ENCODE measurements around the gene DNAJC7. TPM values are rescaled to one million over a fixed set of nuclear protein-coding genes. Genes with fewer than 3 reads are reported as not detected.

Gene DNAJC7
- total RNA-seq, 1 experiment from 2014 or later, result 60.1 TPM

DNA sequence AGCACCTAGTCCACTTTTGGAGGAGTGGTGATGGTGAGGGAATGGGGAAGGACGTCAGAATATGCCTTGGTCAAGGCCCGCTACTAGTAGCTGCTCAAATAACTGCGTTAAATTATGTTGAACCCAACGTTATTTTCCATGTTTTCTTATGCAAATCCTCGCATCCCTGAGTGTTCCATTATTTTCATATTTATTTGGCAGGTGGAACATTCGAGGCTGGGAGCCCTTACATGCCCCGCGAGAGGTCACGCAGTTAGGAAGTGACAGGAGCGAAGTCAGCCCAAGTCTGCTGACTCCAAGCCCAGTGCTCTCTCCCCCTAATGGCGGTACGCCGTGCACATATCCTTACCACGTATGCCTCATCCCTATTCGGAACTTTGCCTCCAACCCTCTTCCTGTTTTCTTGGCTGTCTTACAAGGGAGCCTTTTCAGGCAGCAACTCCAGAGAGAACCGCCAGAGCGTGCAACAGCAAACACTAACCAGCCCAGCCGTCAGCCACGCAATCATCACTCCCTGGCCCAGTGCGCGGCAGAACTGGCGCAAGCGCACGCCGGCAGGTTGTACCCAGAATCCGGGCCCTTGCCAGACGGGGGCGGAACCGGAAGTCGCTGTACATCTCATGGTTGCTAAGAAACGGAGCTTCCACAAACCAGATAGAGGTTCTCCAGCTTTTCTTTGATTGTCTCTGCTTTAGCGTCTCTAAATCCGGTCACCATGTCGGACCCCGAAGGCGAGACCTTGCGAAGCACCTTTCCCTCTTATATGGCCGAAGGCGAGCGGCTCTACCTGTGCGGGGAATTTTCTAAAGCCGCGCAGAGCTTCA lies 87.0 kb downstream of the DNAJC7 start, which contains the start of gene ODAD4:
TSS of gene ODAD4 (plus strand) at position 609 of the 824 bp plus-strand sequence. CDS start at position 716, 107 bp downstream.
- H2AFZ ChIP-seq (ENCODE audit: low read length), result peak within 1 kb of the TSS; percentile 79
- H3K9me3 ChIP-seq (ENCODE audit: low read length), result no peaks in the 10 kb centered on the region
- DNase-seq (peak; percentile 92), ATAC-seq (peak; percentile 98)
- BruUV-seq (replicated peaks), result TSS peak; percentile 96
- ChIA-PET CTCF (interaction anchor here (0.6 to 0.9 kb wide), 5 partner anchors 30 to 1909 kb away, joined by 3 to 13 read pairs (median 4); no protein-coding TSS in a partner anchor), POLR2A (ENCODE audit: unreplicated experiment) (interaction anchor here (0.6 kb wide), 2 partner anchors 40 to 867 kb away, joined by 3 to 5 read pairs; no protein-coding TSS in a partner anchor)
- peak within 1 kb of the TSS; percentile 65 for H3K4me3 ChIP-seq (ENCODE audit: low read length)
- intact Hi-C loops (cut with micrococcal nuclease), result no loop called here
- H3K36me3 ChIP-seq (ENCODE audit: low read depth, low read length), result no peaks in the 10 kb centered on the region
- no peaks in the 10 kb centered on the region for H3K9me2 ChIP-seq (replicated peaks; ENCODE audit: low read length)
- peak within 1 kb of the TSS; percentile 84 for H3K4me2 ChIP-seq (ENCODE audit: low read length)
- no peaks in the 10 kb centered on the region for H3K79me2 ChIP-seq (ENCODE audit: low read length)
- H3K27ac ChIP-seq (ENCODE audit: low read length), result peak within 1 kb of the TSS; percentile 62
- TF ChIP-seq, protein P1, sequence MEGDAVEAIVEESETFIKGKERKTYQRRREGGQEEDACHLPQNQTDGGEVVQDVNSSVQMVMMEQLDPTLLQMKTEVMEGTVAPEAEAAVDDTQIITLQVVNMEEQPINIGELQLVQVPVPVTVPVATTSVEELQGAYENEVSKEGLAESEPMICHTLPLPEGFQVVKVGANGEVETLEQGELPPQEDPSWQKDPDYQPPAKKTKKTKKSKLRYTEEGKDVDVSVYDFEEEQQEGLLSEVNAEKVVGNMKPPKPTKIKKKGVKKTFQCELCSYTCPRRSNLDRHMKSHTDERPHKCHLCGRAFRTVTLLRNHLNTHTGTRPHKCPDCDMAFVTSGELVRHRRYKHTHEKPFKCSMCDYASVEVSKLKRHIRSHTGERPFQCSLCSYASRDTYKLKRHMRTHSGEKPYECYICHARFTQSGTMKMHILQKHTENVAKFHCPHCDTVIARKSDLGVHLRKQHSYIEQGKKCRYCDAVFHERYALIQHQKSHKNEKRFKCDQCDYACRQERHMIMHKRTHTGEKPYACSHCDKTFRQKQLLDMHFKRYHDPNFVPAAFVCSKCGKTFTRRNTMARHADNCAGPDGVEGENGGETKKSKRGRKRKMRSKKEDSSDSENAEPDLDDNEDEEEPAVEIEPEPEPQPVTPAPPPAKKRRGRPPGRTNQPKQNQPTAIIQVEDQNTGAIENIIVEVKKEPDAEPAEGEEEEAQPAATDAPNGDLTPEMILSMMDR (conservative IDR thresholded peaks at IDR 0.05; ENCODE audit: low read depth, low read length), result peak; percentile 47
- TF ChIP-seq EZH2phosphoT487 (IDR thresholded peaks at IDR 0.05; ENCODE audit: borderline replicate concordance, low read length), result no peak
- H3K27me3 ChIP-seq (ENCODE audit: low read length), result no peaks in the 10 kb centered on the region
- no peaks in the 10 kb centered on the region for H3F3A ChIP-seq (ENCODE audit: low read length, unreplicated experiment)
- H3K9ac ChIP-seq (ENCODE audit: low read length), result peak within 1 kb of the TSS; percentile 46
- H4K20me1 ChIP-seq (ENCODE audit: low read length), result no peaks in the 10 kb centered on the region
- 0 out of 2 replicates have a peak, but pooled peaks cover 6% of the 10 kb centered on the region for H3K4me1 ChIP-seq (ENCODE audit: insufficient read depth, low read length)

- Histone ChIP-seq H3K9me2 (replicated peaks; ENCODE audit: low read length) (no peaks in the 10 kb centered on the region), H4K20me1 (ENCODE audit: low read length) (no peaks in the 10 kb centered on the region), H3K4me1 (ENCODE audit: insufficient read depth, low read length) (0 out of 2 replicates have a peak, but pooled peaks cover 6% of the 10 kb centered on the region), H2AFZ (ENCODE audit: low read length) (peak overlapping the region; percentile 79; the same call in 1 of the 2 replicates), H3K4me3 (ENCODE audit: low read length) (no peak overlapping the region), H3K4me2 (ENCODE audit: low read length) (peak overlapping the region; percentile 84; the same call in 1 of the 2 replicates), H3F3A (ENCODE audit: low read length, unreplicated experiment) (no peaks in the 10 kb centered on the region), H3K9ac (ENCODE audit: low read length) (no peak overlapping the region), H3K79me2 (ENCODE audit: low read length) (no peaks in the 10 kb centered on the region), H3K9me3 (ENCODE audit: low read length) (no peaks in the 10 kb centered on the region), H3K27me3 (ENCODE audit: low read length) (no peaks in the 10 kb centered on the region), H3K27ac (ENCODE audit: low read length) (no peak overlapping the region), H3K36me3 (ENCODE audit: low read depth, low read length) (no peaks in the 10 kb centered on the region)
- no TSS peak for BruUV-seq (replicated peaks)
- intact Hi-C loops (cut with micrococcal nuclease), result no loop called here
- TF ChIP-seq EZH2 (IDR thresholded peaks at IDR 0.05; ENCODE audit: low read length, unreplicated experiment), result no peak
- TF ChIP-seq, protein P1 (conservative IDR thresholded peaks at IDR 0.05; ENCODE audit: low read depth, low read length), result no peak
- TF ChIP-seq EZH2phosphoT487 (IDR thresholded peaks at IDR 0.05; ENCODE audit: borderline replicate concordance, low read length), result no peak
- no peak for ATAC-seq
- ChIA-PET POLR2A (ENCODE audit: unreplicated experiment) (no interaction called here), CTCF (interaction anchor here (0.6 kb wide), 1 partner anchor 121 kb away, joined by 5 read pairs; no protein-coding TSS in a partner anchor)
- no peak for DNase-seq
Measured at GRCh38 chr17:41928693-41929251, 88.5 kb downstream of the DNAJC7 start.

Other genes starting within 250 kb of the DNAJC7 start
- gene JUP, start 230.7 kb downstream of the DNAJC7 start, total RNA-seq (2014; rRNA removed), result 132 and 168 TPM in 2 replicates
- 29.6 and 35.1 TPM in 2 replicates for gene P3H4, start 205.5 kb downstream of the DNAJC7 start, total RNA-seq (2014; rRNA removed)
- gene FKBP10, start 204.4 kb downstream of the DNAJC7 start, total RNA-seq (2014; rRNA removed), result 63.4 and 69.8 TPM in 2 replicates
- 78.8 and 79.2 TPM in 2 replicates for gene NT5C3B, start 181.2 kb downstream of the DNAJC7 start, total RNA-seq (2014; rRNA removed)
- gene KLHL10, start 179.6 kb downstream of the DNAJC7 start, total RNA-seq (2014; rRNA removed), result not detected in 2 replicates
- gene KLHL11, start 152.0 kb downstream of the DNAJC7 start, total RNA-seq (2014; rRNA removed), result 16.5 and 19.9 TPM in 2 replicates
- 110 and 114 TPM in 2 replicates for gene ACLY, start 98.5 kb downstream of the DNAJC7 start, total RNA-seq (2014; rRNA removed)
- 0.15 and 0.98 TPM in 2 replicates for gene ODAD4, start 86.8 kb downstream of the DNAJC7 start, total RNA-seq (2014; rRNA removed)
- gene CNP, start 50.6 kb downstream of the DNAJC7 start, total RNA-seq (2014; rRNA removed), result 75.4 and 91.6 TPM in 2 replicates
- gene NKIRAS2, start 2.7 kb upstream of the DNAJC7 start, total RNA-seq (2014; rRNA removed), result 39.4 and 46.6 TPM in 2 replicates
- 0.62 and 1.8 TPM in 2 replicates for gene C17orf113, start 33.2 kb upstream of the DNAJC7 start, total RNA-seq (2014; rRNA removed)
- 0.04 and 0.17 TPM in 2 replicates for gene ZNF385C, start 81.0 kb upstream of the DNAJC7 start, total RNA-seq (2014; rRNA removed)
- not detected in 2 replicates for gene DHX58, start 95.3 kb upstream of the DNAJC7 start, total RNA-seq (2014; rRNA removed)
- not detected in 2 replicates for gene KAT2A, start 103.9 kb upstream of the DNAJC7 start, total RNA-seq (2014; rRNA removed)
- not detected in 2 replicates for gene HSPB9, start 105.4 kb upstream of the DNAJC7 start, total RNA-seq (2014; rRNA removed)
- gene RAB5C, start 137.6 kb upstream of the DNAJC7 start, total RNA-seq (2014; rRNA removed), result not detected in 2 replicates
- gene KCNH4, start 163.7 kb upstream of the DNAJC7 start, total RNA-seq (2014; rRNA removed), result not detected in 2 replicates
- not detected in 2 replicates for gene HCRT, start 168.0 kb upstream of the DNAJC7 start, total RNA-seq (2014; rRNA removed)
- not detected in 2 replicates for gene GHDC, start 177.1 kb upstream of the DNAJC7 start, total RNA-seq (2014; rRNA removed)

All from PC-3 (cell line).